NCI-H2081 (cell line): ENCODE measurements around the gene VDR.

Experiments
- DNase-seq, 2 experiments: peaks; one replicate each; lab custom pipeline; 2025; lab: John Stamatoyannopoulos, UW

VDR gene

DNA sequence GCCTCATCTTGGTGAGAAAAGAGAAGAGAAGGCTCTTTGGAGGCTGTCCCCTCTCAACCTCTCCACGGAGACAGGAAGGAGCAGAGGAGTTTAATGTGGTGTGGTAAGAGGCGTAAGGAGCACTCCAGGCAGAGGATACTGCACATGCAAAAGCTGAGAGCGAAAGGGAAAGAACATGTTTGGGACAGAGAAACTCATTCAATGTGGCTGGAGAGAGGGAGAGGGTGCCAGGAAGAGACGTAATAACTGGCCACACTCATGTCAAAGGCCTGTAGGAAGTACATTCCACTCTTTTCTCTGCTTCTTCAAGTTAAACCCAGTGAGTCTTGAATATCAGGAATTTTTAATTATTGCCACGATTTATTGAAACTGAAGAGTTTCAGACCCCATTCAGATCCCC, 12.0 kb downstream of the VDR start:
- no peak for DNase-seq

DNA sequence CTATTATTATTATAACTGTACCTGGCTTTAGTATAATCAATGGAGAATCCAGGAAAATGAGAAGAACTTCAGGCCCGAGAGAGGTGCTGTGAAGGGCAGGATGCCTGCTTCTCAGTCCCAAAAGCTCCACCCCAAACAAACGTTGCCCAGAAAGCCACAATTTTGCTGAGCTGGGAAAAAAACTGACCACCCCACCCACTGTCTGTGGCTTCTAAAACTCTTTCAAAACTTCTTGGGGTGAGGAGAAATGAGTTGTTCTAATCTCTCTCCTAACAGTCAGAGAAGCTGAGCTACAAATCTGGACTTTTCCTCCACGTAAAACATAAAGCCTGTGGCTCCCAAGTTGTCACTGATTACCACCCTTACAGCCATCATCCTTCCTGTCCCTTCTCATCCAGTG, 13.4 kb downstream of the VDR start:
- no peak for DNase-seq

DNA sequence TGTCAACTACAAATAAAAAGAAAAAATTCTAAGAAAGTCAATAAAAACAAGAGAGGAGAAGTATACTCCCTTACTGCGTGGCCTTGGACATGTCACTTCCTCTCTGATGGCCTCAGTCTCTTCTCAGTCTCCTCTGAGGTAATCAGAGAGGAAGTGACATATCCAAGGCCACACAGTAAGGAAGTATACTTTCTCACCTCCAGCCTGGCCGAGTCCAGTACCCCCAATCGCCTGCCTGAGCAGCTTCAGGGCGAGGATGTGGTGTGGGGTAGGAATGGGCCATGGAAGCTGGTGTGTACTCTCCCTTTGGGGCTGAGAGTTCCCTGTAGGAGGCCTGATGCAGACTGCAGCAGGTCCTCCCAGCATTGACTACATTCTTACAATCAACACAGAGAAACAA, 15.8 kb downstream of the VDR start:
- no peak for DNase-seq

DNA sequence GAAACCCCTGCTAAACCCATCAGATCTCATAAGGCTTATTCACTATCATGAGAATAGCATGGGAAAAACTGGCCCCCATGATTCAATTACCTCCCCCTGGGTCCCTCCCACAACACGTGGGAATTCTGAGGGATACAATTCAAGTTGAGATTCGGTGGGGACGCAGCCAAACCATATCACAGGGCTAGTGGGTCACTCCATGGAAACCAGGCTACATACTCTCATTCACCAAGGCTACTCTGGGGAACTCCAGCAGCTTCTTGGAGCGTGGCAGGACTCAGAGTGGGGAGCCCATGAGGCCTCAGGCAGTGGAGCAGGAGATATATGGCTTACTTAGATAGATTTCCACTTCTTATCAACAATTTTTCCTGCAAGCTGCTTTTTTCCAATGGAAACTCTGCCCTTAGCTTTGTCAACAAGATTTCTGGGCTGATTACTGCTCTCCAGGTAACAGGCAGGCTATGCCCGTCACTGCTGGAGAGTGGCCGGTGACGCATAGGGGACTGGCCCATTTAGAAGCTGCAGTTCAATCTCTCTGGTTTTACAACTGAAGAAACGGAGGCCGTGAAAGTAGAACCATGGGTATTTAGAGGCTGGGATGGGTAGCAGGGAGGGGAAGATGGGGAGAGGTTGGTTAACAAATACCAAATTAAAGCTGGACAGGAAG, 16.5 kb downstream of the VDR start:
- DNase-seq, result no peak

DNA sequence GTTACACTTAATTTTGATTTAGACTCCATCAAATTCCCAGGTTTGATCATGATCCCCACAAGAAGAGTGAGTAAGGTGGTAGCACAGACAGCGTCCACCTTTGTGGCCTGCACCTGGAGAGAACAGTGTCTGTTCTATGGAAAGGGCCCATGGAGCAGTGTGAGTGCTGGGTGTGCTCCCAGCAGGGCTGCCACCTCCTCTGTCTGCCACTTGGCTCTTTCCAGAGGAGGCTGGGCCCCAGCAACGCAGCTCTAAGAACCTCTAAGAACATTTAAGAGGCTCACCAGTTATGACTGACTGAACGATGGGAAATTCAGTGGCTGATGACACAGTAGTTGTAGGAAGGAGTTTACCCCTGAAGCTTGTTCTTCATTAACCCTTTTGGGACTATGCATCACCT, 17.3 kb downstream of the VDR start:
- no peak for DNase-seq

DNA sequence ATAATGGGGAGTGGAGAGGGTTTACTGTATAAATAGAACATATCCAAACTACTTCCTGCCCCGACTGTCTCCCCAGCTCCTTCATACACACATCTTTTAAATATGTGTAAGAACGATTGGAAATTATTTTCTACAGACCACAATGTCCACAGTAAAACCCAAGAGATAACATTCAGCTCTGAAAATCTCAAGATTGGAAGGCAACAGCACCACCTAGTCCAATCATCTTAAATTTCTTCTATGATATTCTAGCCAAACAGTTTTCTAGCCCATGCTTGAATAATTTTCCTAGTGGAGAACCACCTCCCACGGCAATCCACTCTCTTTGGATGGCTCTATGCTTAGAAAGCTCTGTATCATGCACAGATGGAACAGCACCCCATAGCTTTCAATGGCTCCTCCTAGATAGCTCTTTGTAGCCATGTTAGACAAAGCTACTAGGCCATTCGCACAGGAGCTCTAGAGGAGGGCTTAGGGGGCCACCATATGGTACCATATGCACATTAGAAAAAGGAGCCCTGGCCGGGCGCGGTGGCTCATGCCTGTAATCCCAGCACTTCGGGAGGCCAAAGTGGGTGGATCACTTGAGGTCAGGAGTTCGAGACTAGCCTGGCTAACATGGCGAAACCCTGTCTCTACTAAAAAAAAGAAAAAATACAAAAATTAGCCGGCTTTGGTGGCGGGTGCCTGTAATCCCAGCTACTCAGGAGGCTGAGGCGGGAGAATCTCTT, 18.1 kb downstream of the VDR start:
- DNase-seq, result no peak

DNA sequence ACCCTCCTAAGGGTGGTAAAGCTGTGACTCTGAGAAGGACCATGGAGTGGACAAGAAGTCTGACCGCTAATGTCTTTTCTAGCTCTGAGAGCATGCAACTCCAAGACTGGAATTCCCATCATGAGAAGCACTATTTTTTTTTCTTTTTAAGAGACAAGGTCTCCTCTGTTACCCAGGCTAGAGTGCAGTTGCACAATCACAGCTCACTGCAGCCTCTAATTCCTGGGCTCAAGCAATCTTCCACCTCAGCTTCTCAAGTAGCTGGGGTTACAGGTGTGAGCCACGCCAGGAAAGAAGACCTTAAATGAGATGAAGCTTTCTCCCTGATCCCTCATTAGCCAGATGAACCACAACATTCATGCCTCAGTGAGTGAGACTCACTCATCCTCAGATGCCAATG, 19.2 kb downstream of the VDR start:
- DNase-seq, result no peak

DNA sequence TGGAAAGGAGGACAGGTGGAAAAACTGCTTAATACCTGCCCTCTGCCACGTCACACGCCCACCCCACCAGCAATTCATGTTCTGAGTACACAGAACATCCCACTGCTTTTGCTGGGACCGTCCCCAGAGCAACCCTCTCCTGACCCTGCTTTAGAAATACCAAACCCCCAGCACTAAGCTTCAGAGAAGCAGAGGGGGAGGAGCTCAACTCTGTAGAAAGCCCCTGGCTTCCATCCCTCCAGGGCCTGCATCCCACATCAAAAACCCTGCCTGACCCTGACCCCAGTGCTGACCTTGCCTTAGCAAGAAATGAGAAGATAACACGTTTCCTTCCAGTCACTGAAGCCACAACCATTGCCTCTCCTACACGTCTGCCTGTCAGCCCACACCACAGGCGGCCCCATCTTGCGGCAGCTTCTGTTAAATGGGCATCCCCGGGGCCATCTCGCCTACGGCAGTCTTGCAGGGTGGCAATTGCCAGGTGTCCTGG, 19.7 kb downstream of the VDR start:
- DNase-seq, result no peak

DNA sequence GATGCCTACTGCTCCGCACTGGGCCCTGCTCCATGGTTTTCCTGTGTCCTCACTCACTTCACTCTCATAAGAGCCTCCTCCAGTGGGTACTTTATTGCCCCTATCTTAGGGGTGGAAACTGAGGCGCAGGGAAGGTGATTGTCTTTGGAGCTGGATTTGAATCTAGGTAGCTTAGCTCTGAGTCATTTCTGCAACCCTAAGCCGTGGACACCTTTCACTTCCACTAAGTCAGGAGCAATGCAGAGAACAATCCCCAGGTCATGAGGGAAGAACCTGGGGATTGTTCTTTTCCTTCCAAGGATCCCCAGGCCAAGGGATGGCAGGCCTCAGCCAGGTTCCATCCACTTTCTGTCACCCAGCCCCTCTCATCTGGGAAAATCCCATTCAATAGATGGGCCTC, 20.3 kb downstream of the VDR start:
- DNase-seq, result no peak

DNA sequence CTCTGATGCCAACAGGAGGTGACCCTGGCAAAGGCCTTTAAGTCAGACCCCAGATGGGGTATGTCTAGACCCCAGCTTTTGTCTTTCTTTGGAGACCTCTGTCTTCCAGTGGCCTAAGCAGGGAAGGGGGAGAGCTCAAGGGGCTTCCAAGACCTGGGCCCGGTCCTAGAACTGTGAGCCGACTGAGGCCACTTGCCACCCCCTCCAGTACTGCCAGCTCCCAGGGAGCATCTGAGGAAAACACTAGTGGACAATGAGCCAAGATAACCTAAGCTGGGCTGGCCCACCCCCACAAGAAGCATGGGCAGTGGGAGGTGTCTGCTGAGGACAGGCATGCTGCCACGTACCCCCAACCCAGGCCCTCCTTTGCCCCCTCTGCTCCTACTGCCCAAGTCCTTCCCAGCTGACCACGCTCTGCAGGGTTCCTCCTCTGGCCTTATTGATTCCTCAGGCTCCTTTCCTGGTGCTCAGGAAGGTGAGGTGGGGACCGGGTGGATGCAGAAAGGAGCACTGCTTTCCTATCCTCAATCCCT, 21.1 kb downstream of the VDR start:
- DNase-seq, result no peak

DNA sequence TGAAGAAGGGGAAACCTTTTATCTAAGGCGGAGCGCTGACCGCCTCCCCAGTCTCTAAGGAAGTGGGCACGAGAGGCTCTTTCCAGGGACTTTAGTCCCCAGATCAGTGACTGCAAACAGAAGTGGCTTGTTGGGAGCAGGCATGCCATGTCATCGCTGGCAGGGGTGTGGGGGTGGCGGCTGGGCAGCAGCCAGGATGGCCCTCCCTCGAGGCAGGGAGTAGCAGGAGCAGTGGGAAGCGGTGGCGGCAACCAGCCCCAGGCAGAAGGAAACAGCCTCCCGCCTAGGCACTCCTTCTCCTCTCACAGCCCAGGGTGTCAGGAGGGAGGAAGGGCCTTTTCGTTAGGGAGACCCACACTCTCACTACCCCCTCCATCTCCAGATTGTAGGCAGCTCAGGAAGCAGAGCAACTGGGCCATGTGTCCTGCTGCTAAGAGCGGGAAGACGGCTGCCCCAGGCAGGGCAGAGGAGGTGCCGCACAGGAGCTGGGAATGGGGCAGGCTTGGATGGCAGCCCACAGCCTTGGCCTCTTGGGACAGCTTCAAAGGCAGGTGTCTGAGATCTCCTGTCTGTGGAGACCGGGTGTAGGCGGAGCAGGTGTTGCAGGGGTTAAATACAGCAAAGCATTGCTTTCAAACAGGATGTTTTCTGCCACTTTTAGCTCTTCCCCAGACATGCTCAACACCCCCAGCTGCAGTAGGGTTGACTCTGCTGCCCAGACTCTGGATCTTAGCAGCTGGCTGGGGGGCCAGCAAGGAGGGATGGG, 21.8 kb downstream of the VDR start:
- peak in 1 of 2 experiments; percentile 33 for DNase-seq

DNA sequence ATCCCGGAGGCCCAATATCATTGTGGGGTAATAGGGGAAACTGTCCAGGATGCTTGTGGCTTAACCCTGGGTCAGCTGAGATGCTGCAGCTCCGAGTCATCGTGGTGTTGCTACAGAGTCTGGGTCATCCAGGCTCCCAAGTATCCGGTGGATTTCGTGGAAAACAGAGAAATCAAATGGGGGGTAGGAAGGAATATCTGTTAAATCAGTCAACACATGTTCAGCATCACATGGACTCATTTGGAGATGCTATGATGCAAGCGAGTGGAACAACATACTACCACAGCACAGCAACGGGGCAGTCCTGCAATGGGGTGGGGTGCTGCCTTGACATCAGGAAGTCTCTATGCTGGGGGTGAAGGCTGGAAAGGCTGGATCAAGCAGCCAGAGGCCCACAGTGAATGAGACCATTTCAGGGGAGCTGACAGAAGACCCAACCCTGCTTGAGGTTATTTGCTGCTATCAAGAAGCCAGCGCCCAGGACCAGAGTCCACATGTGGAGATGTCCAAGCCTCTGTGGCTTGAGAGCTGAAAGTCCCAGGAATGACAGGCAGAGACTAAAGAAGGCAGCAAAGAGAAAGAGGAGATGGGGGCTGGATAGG, 22.9 kb downstream of the VDR start:
- DNase-seq, result no peak

DNA sequence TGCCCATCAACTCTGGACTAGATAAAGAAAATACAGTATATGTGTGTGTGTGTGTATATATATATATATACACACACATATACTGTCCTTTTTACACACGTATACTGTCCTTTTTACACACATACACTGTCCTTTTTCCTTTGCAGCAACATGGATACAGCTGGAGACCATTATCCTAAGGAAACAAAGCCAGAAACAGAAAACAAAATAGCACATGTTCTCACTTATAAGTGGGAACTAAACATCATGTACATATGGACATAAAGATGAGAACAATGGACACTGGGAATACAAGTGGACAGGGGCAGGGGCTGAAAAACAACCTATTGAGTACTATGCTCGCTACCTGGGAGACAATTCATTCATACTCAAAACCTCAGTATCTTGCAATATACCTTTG, 23.7 kb downstream of the VDR start:
- DNase-seq, result no peak

DNA sequence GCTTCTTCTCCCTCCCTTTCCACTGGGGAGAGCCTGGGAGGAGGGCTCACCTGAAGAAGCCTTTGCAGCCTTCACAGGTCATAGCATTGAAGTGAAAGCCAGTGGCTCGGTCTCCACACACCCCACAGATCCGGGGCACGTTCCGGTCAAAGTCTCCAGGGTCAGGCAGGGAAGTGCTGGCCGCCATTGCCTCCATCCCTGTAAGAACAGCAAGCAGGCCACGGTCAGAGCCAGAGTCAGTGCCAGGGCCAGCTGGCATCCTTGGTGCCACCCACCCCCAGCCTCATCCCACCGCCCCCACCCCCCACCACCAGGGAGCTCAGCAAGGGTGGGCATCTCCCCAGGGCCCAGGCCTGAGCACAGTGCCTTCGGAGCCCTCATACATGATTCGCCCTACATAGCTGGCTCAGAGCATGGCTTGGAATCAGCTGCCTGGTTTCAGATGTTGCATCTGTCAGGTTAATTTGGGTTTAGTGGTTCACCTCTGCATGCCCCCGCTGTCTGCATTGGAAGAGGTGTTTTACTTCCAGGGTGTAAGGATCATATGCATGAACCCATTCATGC, 25.8 kb downstream of the VDR start:
- no peak for DNase-seq

DNA sequence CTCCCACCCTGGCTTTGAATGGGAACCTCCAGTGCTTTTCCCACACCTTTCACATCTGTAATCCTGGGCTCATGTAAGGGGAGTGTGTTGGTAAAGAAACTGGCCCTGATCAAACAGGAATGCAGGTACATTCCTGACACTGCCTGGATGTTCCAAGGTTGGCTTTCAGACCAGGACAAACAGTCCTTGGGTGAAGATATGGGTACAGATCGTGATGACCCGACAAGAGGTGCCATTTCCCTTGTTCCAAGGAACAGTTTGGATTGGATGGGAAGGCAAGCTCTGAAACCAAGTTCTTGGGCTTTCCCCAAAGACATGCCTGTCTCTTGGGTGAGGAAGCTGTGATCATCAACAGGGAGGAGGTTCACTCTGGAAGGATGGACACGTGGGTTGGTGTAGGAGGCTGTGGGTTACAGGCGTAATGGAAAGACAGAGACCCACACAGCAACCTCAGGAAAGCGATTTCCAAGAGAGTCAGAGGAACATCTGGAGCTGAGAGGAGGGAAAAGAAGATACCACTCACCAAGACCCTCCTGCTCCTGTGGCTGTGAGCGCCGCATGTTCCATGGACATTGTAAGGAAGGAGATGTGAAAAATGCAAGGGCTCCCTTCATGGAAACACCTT, 26.4 kb downstream of the VDR start:
- no peak for DNase-seq

DNA sequence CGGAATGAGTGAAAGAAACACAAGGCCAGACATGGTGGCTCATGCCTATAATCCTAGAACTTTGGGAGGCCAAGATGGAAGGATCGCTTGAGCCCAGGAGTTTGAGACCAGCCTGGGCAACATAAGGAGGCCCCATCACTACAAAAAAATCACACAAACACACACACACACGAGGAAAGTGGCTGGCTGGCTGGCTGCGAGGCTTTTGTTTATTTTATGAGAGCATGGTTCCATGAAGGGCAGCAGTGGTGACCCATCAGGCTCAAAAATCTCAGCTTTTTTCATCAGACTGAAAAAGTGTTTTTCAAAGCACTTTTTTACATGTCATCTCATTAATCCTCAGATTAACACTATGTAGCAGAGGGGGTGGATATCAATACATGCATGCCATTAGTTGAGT, 27.7 kb downstream of the VDR start:
- DNase-seq, result no peak

DNA sequence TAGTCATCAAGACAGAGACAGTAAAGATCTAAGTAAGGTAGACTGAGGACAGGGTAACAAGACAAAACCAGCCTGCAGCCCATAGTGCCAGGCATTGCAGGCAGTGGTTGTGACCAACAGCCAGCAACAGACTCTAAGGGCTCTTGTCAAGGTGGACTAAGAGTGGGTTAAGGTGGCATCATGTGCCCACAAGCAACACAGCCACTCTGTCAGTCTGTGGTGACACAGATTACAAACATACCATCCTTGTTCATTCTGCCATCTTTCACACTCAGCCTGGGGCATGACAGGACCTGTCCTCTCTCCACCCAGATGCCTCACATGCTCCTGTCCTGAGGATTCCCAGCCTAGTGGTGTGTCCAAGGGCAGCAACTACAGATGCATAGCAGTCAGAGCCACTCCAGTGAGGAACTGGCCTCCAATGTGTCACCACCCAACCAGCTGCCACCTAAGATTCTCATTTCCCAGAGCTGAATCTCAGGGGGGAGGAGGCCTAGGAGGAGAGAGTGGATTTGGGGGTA, 28.3 kb downstream of the VDR start:
- DNase-seq, result no peak

DNA sequence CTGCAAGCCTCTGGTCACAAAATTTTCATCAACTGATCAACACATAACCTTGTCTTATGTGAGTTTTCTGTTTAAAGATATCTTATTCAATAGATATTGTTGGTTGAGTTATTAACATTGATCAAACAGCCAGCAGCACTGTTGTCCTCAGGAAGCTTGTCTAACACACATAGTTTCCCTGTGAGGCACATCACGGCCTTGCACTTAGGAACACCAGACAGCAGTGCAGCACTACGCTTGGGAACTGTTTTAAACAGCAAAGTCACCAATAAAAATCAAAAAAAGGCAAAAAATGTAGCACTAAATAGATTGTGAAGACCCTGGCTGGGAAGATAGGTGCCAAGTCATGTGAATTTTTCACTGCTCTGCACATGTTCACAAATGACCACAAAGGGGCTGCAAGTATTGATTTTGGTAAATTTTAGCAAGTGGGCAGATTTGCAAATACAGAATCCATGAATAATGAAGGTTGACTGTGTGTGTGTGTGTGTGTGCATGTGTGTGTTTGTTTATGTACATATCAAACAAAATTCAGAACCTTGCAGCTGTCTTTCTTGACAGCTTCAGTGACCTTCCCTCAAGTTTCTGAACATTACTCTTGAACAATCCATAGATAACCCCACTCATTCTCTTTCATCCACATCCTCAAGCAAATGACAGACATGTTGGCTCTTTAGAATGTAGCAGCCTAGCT, 28.9 kb downstream of the VDR start:
- DNase-seq, result no peak

DNA sequence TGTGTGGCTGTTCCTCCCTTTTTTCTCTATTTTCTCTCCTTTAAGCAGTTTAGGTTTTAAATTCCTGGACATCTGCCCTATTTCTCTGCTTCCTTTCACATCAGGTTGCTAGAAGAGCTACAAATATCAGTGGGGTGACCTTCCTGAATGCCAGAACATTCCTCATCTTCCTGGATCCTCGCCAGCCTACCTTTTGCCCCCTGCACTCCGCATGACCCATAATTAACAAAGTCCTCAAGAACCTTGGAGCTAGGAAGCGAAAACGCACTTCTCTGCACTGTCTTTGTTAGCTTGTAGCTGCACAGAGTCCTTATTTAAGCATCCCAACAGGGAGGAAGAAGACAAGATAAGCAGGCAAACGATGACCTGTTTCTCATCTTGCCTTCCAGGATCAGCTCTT, 30.5 kb downstream of the VDR start:
- no peak for DNase-seq

DNA sequence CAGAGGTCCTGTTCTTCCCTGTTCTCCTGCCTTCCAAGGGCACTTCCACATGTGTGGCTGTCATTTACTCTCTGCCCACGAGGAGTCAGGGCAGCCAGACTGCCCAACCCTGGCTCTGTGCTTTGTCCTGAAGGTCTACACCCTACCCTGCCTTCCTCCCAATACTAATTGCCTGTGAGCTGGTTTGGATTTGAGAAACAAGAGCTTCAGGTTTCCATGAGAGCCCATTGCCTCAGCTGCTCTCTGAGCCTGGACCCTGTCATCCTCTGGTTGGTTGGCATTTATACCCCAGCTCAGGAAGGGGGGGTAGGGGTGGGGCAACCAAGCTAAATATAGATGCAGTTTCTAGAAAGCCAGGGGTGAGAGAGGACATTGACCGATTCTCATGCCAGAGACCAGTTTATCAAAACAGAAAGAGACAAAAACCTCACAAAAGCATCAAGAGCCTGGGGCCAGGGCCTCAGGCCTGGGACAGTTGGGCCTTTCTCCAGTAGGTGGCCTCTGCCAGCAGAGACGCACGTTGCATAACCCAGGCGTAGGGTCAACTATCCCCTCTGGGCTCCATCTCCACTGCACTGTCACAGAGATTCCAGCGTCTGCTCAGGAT, 34.5 kb downstream of the VDR start:
- DNase-seq, result no peak
